HG03457 (cell line): ENCODE data around the gene HMCN2.

Experiments
- ATAC-seq: cut with Tn5 transposase; IDR thresholded peaks from one replicate; pipeline ENCODE4 v1.9.1; 2021; ENCODE audit warnings: moderate number of reproducible peaks; ENCODE audit not compliant: unreplicated experiment

The HMCN2 gene

GRCh38 chr9:130478736-130479575 is 213.4 kb downstream of the HMCN2 start:
- ATAC-seq: no peak

GRCh38 chr9:130479587-130479986 is 214.0 kb downstream of the HMCN2 start:
- ATAC-seq: no peak

- no peak for ATAC-seq
These were observed 215.1 kb downstream of the HMCN2 start for GRCh38 chr9:130480673-130481072.

GRCh38 chr9:130482463-130482862 is 216.9 kb downstream of the HMCN2 start:
- ATAC-seq: no peak

- ATAC-seq: no peak
These were observed 217.9 kb downstream of the HMCN2 start for GRCh38 chr9:130483371-130483971.
